Heart left ventricle (tissue), 13 donors: ENCODE data around the gene PATJ.

Experiments
- POLR2A ChIP-seq, 2 donors: fragments of 450-650 bp; IDR thresholded peaks; one replicate each; pipeline ENCODE4 v1.6.1; 2017; ENCODE audit warnings: antibody characterized with exemption in 2 of 2, mild to moderate bottlenecking in 2 of 2, moderate library complexity in 2 of 2
- TF ChIP-seq, protein P1 (sequence below), 12 donors: fragments of 200-600 bp; sonication (generic) in 4 of 12; IDR thresholded peaks; one replicate each; pipeline versions ENCODE4 v1.5.0 to v1.8.0; 2018 to 2022; ENCODE audit warnings: antibody characterized with exemption in 12 of 12, mild to moderate bottlenecking in 5 of 12
- donor health status: ischemic (EF 13 %, LVEDD 7.1; RV severe dilation, severe dysfunction).
- donor health status: DM: no; HTN: yes; CAD: no.
- donor health status: DM: no; HTN: no; CAD: no.
- donor health status: ischemic (EF 25% LVEDD 6.9; RV normal size, moderate dysfunction).
- donor health status: ischemic (EF 25% LVEDD 5.7; RV mildly dilated, moderate dysfunction).
- donor health status: ischemic (EF 35%, LVEDD 5.7; RV mildly dilated, moderate dysfunction).
- donor health status: nonischemic (EF 11% LVEDD 7.7; RV severe dilation, severe dysfunction).
- donor health status: DM: yes; HTN: yes; CAD: no.
- donor health status: PGD.
- donor health status: ischemic (EF 29% LVEDD 5.4; RV normal size, mild dysfunction).
- donor health status: nonischemic (EF 23%, LVEDD 6.1; RV moderate dilation, normal function).

DNA sequence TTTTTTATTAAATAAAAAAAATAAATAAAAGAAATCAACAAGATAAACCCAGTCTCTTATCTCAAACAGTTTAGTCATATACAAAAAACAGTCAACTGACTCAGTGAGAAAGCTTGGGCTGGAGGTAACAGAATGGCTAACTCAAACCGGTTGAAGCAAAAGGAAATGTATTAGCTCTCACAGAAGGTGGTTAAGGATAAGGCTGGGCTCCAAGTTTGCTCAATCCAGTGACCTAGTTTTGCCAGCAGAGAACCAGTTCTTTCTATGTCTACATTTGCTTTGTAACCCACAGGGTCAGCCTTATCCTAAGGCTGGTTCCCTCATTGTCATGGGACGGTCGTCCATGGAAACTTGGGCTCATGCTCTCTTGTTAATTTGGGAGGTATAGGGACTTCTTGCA is 307.9 kb downstream of the PATJ start:
- TF ChIP-seq, protein P1, sequence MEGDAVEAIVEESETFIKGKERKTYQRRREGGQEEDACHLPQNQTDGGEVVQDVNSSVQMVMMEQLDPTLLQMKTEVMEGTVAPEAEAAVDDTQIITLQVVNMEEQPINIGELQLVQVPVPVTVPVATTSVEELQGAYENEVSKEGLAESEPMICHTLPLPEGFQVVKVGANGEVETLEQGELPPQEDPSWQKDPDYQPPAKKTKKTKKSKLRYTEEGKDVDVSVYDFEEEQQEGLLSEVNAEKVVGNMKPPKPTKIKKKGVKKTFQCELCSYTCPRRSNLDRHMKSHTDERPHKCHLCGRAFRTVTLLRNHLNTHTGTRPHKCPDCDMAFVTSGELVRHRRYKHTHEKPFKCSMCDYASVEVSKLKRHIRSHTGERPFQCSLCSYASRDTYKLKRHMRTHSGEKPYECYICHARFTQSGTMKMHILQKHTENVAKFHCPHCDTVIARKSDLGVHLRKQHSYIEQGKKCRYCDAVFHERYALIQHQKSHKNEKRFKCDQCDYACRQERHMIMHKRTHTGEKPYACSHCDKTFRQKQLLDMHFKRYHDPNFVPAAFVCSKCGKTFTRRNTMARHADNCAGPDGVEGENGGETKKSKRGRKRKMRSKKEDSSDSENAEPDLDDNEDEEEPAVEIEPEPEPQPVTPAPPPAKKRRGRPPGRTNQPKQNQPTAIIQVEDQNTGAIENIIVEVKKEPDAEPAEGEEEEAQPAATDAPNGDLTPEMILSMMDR (IDR thresholded peaks at IDR 0.05) = no peak
- no peak for TF ChIP-seq POLR2A (IDR thresholded peaks at IDR 0.05)
